K562 (cell line): ENCODE results near the gene BIRC6. TPM values are rescaled to one million over a fixed set of nuclear protein-coding genes. Genes with fewer than 3 reads are reported as not detected.
A peak's percentile ranks its signal among the peaks of the same experiment; 100 is the strongest.

ENCODE experiments used
- BDP1 ChIP-seq: IDR thresholded peaks from 3 replicates; pipeline ENCODE4 v1.6.1; 2011; ENCODE audit not compliant: insufficient read length, insufficient read depth
- CREB5 ChIP-seq: fragments of 250-450 bp; sonication (Bioruptor Pico); IDR thresholded peaks from 2 replicates; pipeline ENCODE4 v1.5.0; 2020; ENCODE audit warnings: mild to moderate bottlenecking
- ELF1 ChIP-seq: fragments of 200-800 bp; sonication (Bioruptor generic); IDR thresholded peaks from 2 replicates; pipeline ENCODE4 v1.6.1; 2016; ENCODE audit warnings: missing genetic modification characterization, missing compliant biosample characterization
- EP400 ChIP-seq: fragments of 450-650 bp; IDR thresholded peaks from 2 replicates; pipeline ENCODE4 v1.6.1; 2017; ENCODE audit warnings: antibody characterized with exemption, mild to moderate bottlenecking, moderate library complexity
- GTF3C2 ChIP-seq: IDR thresholded peaks from 3 replicates; pipeline ENCODE4 v1.6.1; 2011; ENCODE audit warnings: borderline replicate concordance, mild to moderate bottlenecking, moderate library complexity; ENCODE audit not compliant: insufficient read length; ENCODE audit errors: extremely low read depth
- HDAC1 ChIP-seq, 2 experiments: fragments of 450-650 bp; IDR thresholded peaks; 2 replicates each; pipeline ENCODE4 v1.6.1; 2016 to 2017; ENCODE audit warnings: inconsistent platforms in 1 of 2, mild to moderate bottlenecking in 1 of 2, moderate library complexity in 1 of 2
- HDGF ChIP-seq: fragments of 450-650 bp; IDR thresholded peaks from 2 replicates; pipeline ENCODE4 v1.6.1; 2016
- HLTF ChIP-seq: fragments of 450-650 bp; IDR thresholded peaks from 2 replicates; pipeline ENCODE4 v1.6.1; 2016
- JUND ChIP-seq, 2 experiments: IDR thresholded peaks; 2 replicates in 1 of 2; 3 replicates in 1 of 2; pipeline ENCODE4 v1.6.1; 2011; ENCODE audit warnings: borderline replicate concordance in 2 of 2, low read depth in 2 of 2, low read length in 2 of 2, improper control_type of control experiment in 1 of 2, missing biosample characterization in 1 of 2, missing genetic modification characterization in 1 of 2, missing genetic modification reagents in 1 of 2
- MAFG ChIP-seq: fragments of 450-650 bp; conservative IDR thresholded peaks from 2 replicates; pipeline ENCODE4 v1.6.1; 2016; ENCODE audit warnings: missing genetic modification characterization, missing compliant biosample characterization
- MXD1 ChIP-seq: fragments of 250-450 bp; sonication (Bioruptor Pico); IDR thresholded peaks from 2 replicates; pipeline ENCODE4 v1.8.0; 2021; ENCODE audit warnings: borderline replicate concordance, mild to moderate bottlenecking, moderate library complexity; ENCODE audit not compliant: poor library complexity, severe bottlenecking
- NFATC3 ChIP-seq: fragments of 450-650 bp; IDR thresholded peaks from 2 replicates; pipeline ENCODE4 v1.6.1; 2017; ENCODE audit warnings: mild to moderate bottlenecking
- RAD21 ChIP-seq, 2 experiments: fragments of 250-450 bp in 1 of 2; fragments of 450-650 bp in 1 of 2; sonication (Bioruptor Pico) in 1 of 2; formaldehyde crosslinking in 1 of 2; IDR thresholded peaks in 1 of 2; conservative IDR thresholded peaks in 1 of 2; 2 replicates each; pipeline versions ENCODE4 v1.4.0 to v1.8.0; 2020 to 2022; ENCODE audit warnings: mild to moderate bottlenecking in 2 of 2, moderate library complexity in 1 of 2
- RBM17 ChIP-seq: fragments of 200-400 bp; formaldehyde crosslinking; IDR thresholded peaks from 2 replicates; pipeline ENCODE4 v1.6.1; 2017; ENCODE audit warnings: low read depth, mild to moderate bottlenecking, low read length, borderline replicate concordance
- SIN3A ChIP-seq, 2 experiments: fragments of 150-350 bp in 1 of 2; IDR thresholded peaks; 2 replicates each; pipeline ENCODE4 v1.6.1; 2011 to 2016; ENCODE audit warnings: borderline replicate concordance in 2 of 2, low read depth in 2 of 2, low read length in 2 of 2, mild to moderate bottlenecking in 2 of 2, moderate library complexity in 2 of 2; ENCODE audit not compliant: control insufficient read depth in 1 of 2
- SIN3B ChIP-seq: fragments of 450-650 bp; IDR thresholded peaks from 2 replicates; pipeline ENCODE4 v1.6.1; 2017; ENCODE audit warnings: low read depth, mild to moderate bottlenecking, moderate library complexity
- SMARCA4 ChIP-seq: fragments of 450-650 bp; IDR thresholded peaks from 2 replicates; pipeline ENCODE4 v1.6.1; 2016
- YY1 ChIP-seq, 3 experiments: IDR thresholded peaks; 2 replicates each; pipeline ENCODE4 v1.6.1; 2011; ENCODE audit warnings: low read length in 2 of 3, mild to moderate bottlenecking in 2 of 3, moderate library complexity in 2 of 3, borderline replicate concordance in 1 of 3, control low read depth in 1 of 3, low read depth in 1 of 3; ENCODE audit not compliant: insufficient read depth in 3 of 3, insufficient replicate concordance in 2 of 3, control insufficient read depth in 1 of 3, insufficient read length in 1 of 3; ENCODE audit errors: extremely low read depth in 1 of 3
- ZBTB2 ChIP-seq: fragments of 450-650 bp; IDR thresholded peaks from 2 replicates; pipeline ENCODE4 v1.6.1; 2016; ENCODE audit warnings: antibody characterized with exemption
- ZC3H4 ChIP-seq: sonication (generic); formaldehyde crosslinking; IDR thresholded peaks from 2 replicates; pipeline ENCODE4 v1.9.0; 2021; ENCODE audit warnings: missing genetic modification reagents, borderline replicate concordance
- ZNF143 ChIP-seq: sonication (generic); formaldehyde crosslinking; IDR thresholded peaks from 2 replicates; pipeline ENCODE4 v1.9.0; 2022; ENCODE audit warnings: mild to moderate bottlenecking, missing genetic modification reagents
- ZNF589 ChIP-seq: fragments of 200-800 bp; sonication (Bioruptor generic); IDR thresholded peaks from 2 replicates; pipeline ENCODE4 v1.6.1; 2016; ENCODE audit warnings: low read depth, missing genetic modification characterization, missing compliant biosample characterization
- polyA plus RNA-seq, 8 experiments: library from polyadenylated mRNA; depleted of rRNA in 4 of 8; stranded (reverse) in 5 of 8; unstranded in 3 of 8; fragments of >200 nt; fragmentation: Nextera tagmentation in 2 of 8; fragmentation: Illumina TruSeq in 1 of 8; extraction: Ambion mirVana in 2 of 8; extraction: Trizol in 1 of 8; gene quantifications; 2 replicates each; pipeline versions ENCODE4 v1.2.1 to v1.2.3, GENCODE V29; 2011 to 2014; ENCODE audit warnings: inconsistent platforms in 1 of 8, missing spikeins in 1 of 8
- total RNA-seq, 7 experiments: library from RNA; depleted of rRNA in 6 of 7; stranded (reverse); fragments of >200 nt in 6 of 7; fragmentation: Illumina TruSeq in 2 of 7; extraction: Trizol in 2 of 7; gene quantifications; 2 replicates each; pipeline versions ENCODE4 v1.2.1 to v1.2.3, GENCODE V29; 2011 to 2021; ENCODE audit warnings: low replicate concordance in 1 of 7

BIRC6 gene
- total and polyA plus RNA-seq, 9 of the 15 experiments (the other 6 are each of a cell fraction or from before 2014, with no cell fraction given): 18.8 to 110 (median 49.8) TPM

- TF ChIP-seq GTF3C2: no peak
- no peak for TF ChIP-seq NFATC3
- TF ChIP-seq EP400: no peak
- TF ChIP-seq HDGF: 0 out of 2 replicates have a peak, but pooled peaks have one; percentile 18
- TF ChIP-seq ZNF143: no peak
- TF ChIP-seq MAFG (tag): no peak
- TF ChIP-seq ZC3H4 (CRISPR knock-in tag): no peak
- TF ChIP-seq BDP1: no peak
- no peak for TF ChIP-seq SIN3B
- no peak for TF ChIP-seq SMARCA4
- TF ChIP-seq HDAC1 (IDR thresholded peaks at IDR 0.05): peak in 1 of 2 experiments; percentile 28; a peak in 1 of 4 replicates
- 0 out of 2 replicates have a peak, but pooled peaks have one; percentile 11 for TF ChIP-seq ZBTB2
- TF ChIP-seq SIN3A (IDR thresholded peaks at IDR 0.05; ENCODE audit: borderline replicate concordance in 2 of 2, control insufficient read depth in 1 of 2, low read depth in 2 of 2, low read length in 2 of 2): 0 out of 4 replicates have a peak, but pooled peaks of 1 of the 2 experiments have one; percentile 37
- no peak for TF ChIP-seq JUND (IDR thresholded peaks at IDR 0.05; ENCODE audit: borderline replicate concordance, low read depth, low read length)
- no peak for TF ChIP-seq JUND (tag; IDR thresholded peaks at IDR 0.05; ENCODE audit: borderline replicate concordance, low read depth, low read length)
- TF ChIP-seq ELF1 (tag): no peak
- no peak for TF ChIP-seq MXD1 (CRISPR knock-in tag)
- no peak for TF ChIP-seq RBM17
- peak; percentile 25; the same call in 1 of the 2 replicates for TF ChIP-seq HLTF
- no peak for TF ChIP-seq YY1 (IDR thresholded peaks at IDR 0.05; ENCODE audit: borderline replicate concordance in 1 of 3, control insufficient read depth in 1 of 3, extremely low read depth in 1 of 3, insufficient read depth in 3 of 3, insufficient read length in 1 of 3, insufficient replicate concordance in 2 of 3, low read depth in 1 of 3, low read length in 2 of 3)
- no peak for TF ChIP-seq ZNF589 (CRISPR knock-in tag)
- TF ChIP-seq RAD21 (CRISPR knock-in tag; conservative IDR thresholded peaks at IDR 0.05 in 1 of 2, IDR thresholded peaks at IDR 0.05 in 1 of 2): no peak
- TF ChIP-seq CREB5 (CRISPR knock-in tag): no peak
Observed at GRCh38 chr2:32358111-32358482, 1.3 kb downstream of the BIRC6 start (continued).
